IMR-90 (cell line): ENCODE results near the gene FER. TPM values are rescaled to one million over a fixed set of nuclear protein-coding genes. Genes with fewer than 3 reads are reported as not detected.

ENCODE experiments used
- ATAC-seq: fragments of 200-7000 bp; cut with Tn5 transposase; 2 replicates; pipeline ENCODE4 v1.9.1; 2020; ENCODE audit warnings: low read depth, mild to moderate bottlenecking, moderate library complexity
- BruUV-seq: library from RNA; stranded (reverse); fragments of 400-500 nt; replicated peaks from 2 replicates; lab custom pipeline; 2021; lab: Mats Ljungman, UMichigan
- CTCF ChIA-PET: fragments of 300-600 bp; formaldehyde crosslinking; extraction: SDS; loops from one replicate; lab custom pipeline; 2021; ENCODE audit warnings: antibody characterized with exemption; lab: Yijun Ruan, JAX
- POLR2A ChIA-PET: fragments of 300-600 bp; sonication (Branson Sonifier 250); formaldehyde crosslinking; loops from one replicate; lab custom pipeline; 2022; ENCODE audit warnings: antibody characterized with exemption; ENCODE audit not compliant: unreplicated experiment; lab: Charles Lee
- DNase-seq: peaks from one replicate; pipeline ENCODE4 v3.0.0; 2013
- H2AFZ ChIP-seq: replicated peaks from 2 replicates; pipeline ENCODE3; 2013; ENCODE audit warnings: low read length, mild to moderate bottlenecking; ENCODE audit not compliant: poor library complexity
- H2AK5ac ChIP-seq: 2 replicates; pipeline ENCODE4 v1.6.1; 2013; ENCODE audit warnings: low read depth, low read length, inconsistent platforms
- H2AK9ac ChIP-seq: replicated peaks from 2 replicates; pipeline ENCODE3; 2013; ENCODE audit warnings: mild to moderate bottlenecking, low read depth, low read length, moderate library complexity; ENCODE audit not compliant: poor library complexity
- H2BK120ac ChIP-seq: 2 replicates; pipeline ENCODE4 v1.6.1; 2013; ENCODE audit warnings: low read depth, low read length, inconsistent platforms
- H2BK15ac ChIP-seq: 3 replicates; pipeline ENCODE4 v1.6.1; 2013; ENCODE audit warnings: low read depth, low read length, inconsistent platforms
- H2BK20ac ChIP-seq: 2 replicates; pipeline ENCODE4 v1.6.1; 2013; ENCODE audit warnings: low read depth, mild to moderate bottlenecking, inconsistent platforms, low read length, moderate library complexity
- H2BK5ac ChIP-seq: 2 replicates; pipeline ENCODE4 v1.6.1; 2013; ENCODE audit warnings: mild to moderate bottlenecking, low read depth, low read length, inconsistent platforms; ENCODE audit not compliant: poor library complexity, severe bottlenecking
- H3K14ac ChIP-seq: replicated peaks from 2 replicates; pipeline ENCODE4 v1.6.1; 2013; ENCODE audit warnings: low read depth, low read length, inconsistent platforms
- H3K18ac ChIP-seq: 2 replicates; pipeline ENCODE4 v1.6.1; 2013; ENCODE audit warnings: low read depth, low read length, control low read depth
- H3K23ac ChIP-seq: 2 replicates; pipeline ENCODE4 v1.6.1; 2013; ENCODE audit warnings: low read depth, low read length, inconsistent platforms
- H3K27ac ChIP-seq: 2 replicates; pipeline ENCODE4 v1.5.1; 2013; ENCODE audit warnings: mild to moderate bottlenecking, control low read depth, low read length; ENCODE audit not compliant: insufficient read depth
- H3K27me3 ChIP-seq: 2 replicates; pipeline ENCODE4 v1.6.1; 2013; ENCODE audit warnings: low read length; ENCODE audit not compliant: control insufficient read depth, insufficient read depth
- H3K36me3 ChIP-seq: 2 replicates; pipeline ENCODE4 v1.6.1; 2013; ENCODE audit warnings: low read length, mixed read lengths; ENCODE audit not compliant: control insufficient read depth, insufficient read depth
- H3K4ac ChIP-seq: 2 replicates; pipeline ENCODE4 v1.6.1; 2013; ENCODE audit warnings: low read depth, low read length, inconsistent platforms
- H3K4me1 ChIP-seq: 2 replicates; pipeline ENCODE4 v1.6.1; 2013; ENCODE audit warnings: low read length, mixed read lengths; ENCODE audit not compliant: control insufficient read depth, insufficient read depth
- H3K4me2 ChIP-seq: 2 replicates; pipeline ENCODE4 v1.6.1; 2013; ENCODE audit warnings: low read depth, mild to moderate bottlenecking, control low read depth, low read length, moderate library complexity
- H3K4me3 ChIP-seq: 2 replicates; pipeline ENCODE4 v1.5.1; 2013; ENCODE audit warnings: low read depth, mild to moderate bottlenecking, control low read depth, low read length, moderate library complexity; ENCODE audit not compliant: insufficient read depth
- H3K56ac ChIP-seq: 2 replicates; pipeline ENCODE4 v1.6.1; 2013; ENCODE audit warnings: low read length, inconsistent platforms; ENCODE audit not compliant: insufficient read depth; ENCODE audit errors: extremely low read depth
- H3K79me1 ChIP-seq, 2 experiments: 2 replicates each; pipeline ENCODE4 v1.6.1; 2013; ENCODE audit warnings: low read length in 2 of 2, inconsistent platforms in 1 of 2, low read depth in 1 of 2
- H3K9ac ChIP-seq: 2 replicates; pipeline ENCODE4 v1.6.1; 2013; ENCODE audit warnings: low read depth, low read length, control low read depth
- H3K9me1 ChIP-seq: 2 replicates; pipeline ENCODE4 v1.6.1; 2013; ENCODE audit warnings: low read length, inconsistent platforms; ENCODE audit not compliant: insufficient read depth
- H3K9me3 ChIP-seq: 2 replicates; pipeline ENCODE4 v1.6.1; 2013; ENCODE audit warnings: low read length; ENCODE audit not compliant: control insufficient read depth, insufficient read depth
- H4K20me1 ChIP-seq: 2 replicates; pipeline ENCODE4 v1.6.1; 2013; ENCODE audit warnings: low read length, inconsistent platforms; ENCODE audit not compliant: insufficient read depth
- H4K5ac ChIP-seq: 2 replicates; pipeline ENCODE4 v1.6.1; 2013; ENCODE audit warnings: mild to moderate bottlenecking, low read depth, low read length, control low read depth
- H4K8ac ChIP-seq, 2 experiments: 2 replicates each; pipeline ENCODE4 v1.6.1; 2013; ENCODE audit warnings: low read depth in 2 of 2, low read length in 2 of 2, control low read depth in 1 of 2, inconsistent platforms in 1 of 2
- H4K91ac ChIP-seq: 2 replicates; pipeline ENCODE4 v1.6.1; 2013; ENCODE audit warnings: low read depth, low read length, inconsistent platforms; ENCODE audit not compliant: insufficient read depth
- BHLHE40 ChIP-seq: fragments of 150-350 bp; IDR thresholded peaks from 2 replicates; pipeline ENCODE4 v1.6.1; 2016; ENCODE audit warnings: mild to moderate bottlenecking, low read depth, low read length
- CEBPB ChIP-seq: IDR thresholded peaks from 2 replicates; pipeline ENCODE4 v1.6.1; 2012; ENCODE audit warnings: low read depth, low read length, improper control_type of control experiment
- CHD1 ChIP-seq: IDR thresholded peaks from 2 replicates; pipeline ENCODE4 v1.6.1; 2012; ENCODE audit warnings: low read depth, low read length, improper control_type of control experiment
- CTCF ChIP-seq: conservative IDR thresholded peaks from 2 replicates; pipeline ENCODE4 v1.5.1; 2012; ENCODE audit warnings: mild to moderate bottlenecking, low read depth, low read length, improper control_type of control experiment
- FOS ChIP-seq: fragments of 150-350 bp; IDR thresholded peaks from 2 replicates; pipeline ENCODE4 v1.6.1; 2016; ENCODE audit warnings: low read depth, low read length
- MAFK ChIP-seq: IDR thresholded peaks from 2 replicates; pipeline ENCODE4 v1.6.1; 2012; ENCODE audit warnings: low read depth, low read length, improper control_type of control experiment
- MAZ ChIP-seq: IDR thresholded peaks from 2 replicates; pipeline ENCODE4 v1.6.1; 2012; ENCODE audit warnings: low read depth, mild to moderate bottlenecking, low read length, improper control_type of control experiment, moderate library complexity, borderline replicate concordance
- MXI1 ChIP-seq: IDR thresholded peaks from 2 replicates; pipeline ENCODE4 v1.6.1; 2012; ENCODE audit warnings: low read depth, mild to moderate bottlenecking, low read length, moderate library complexity, borderline replicate concordance
- NFE2L2 ChIP-seq: fragments of 150-350 bp; IDR thresholded peaks from 2 replicates; pipeline ENCODE4 v1.6.1; 2016; ENCODE audit warnings: low read depth, mild to moderate bottlenecking, low read length
- POLR2A ChIP-seq: IDR thresholded peaks from 2 replicates; pipeline ENCODE4 v1.6.1; 2012; ENCODE audit warnings: mild to moderate bottlenecking, low read depth, low read length
- RAD21 ChIP-seq: IDR thresholded peaks from 2 replicates; pipeline ENCODE4 v1.6.1; 2012; ENCODE audit warnings: low read length, improper control_type of control experiment
- RCOR1 ChIP-seq: IDR thresholded peaks from 2 replicates; pipeline ENCODE4 v1.6.1; 2012; ENCODE audit warnings: mild to moderate bottlenecking, low read length, improper control_type of control experiment; ENCODE audit not compliant: insufficient replicate concordance
- RFX5 ChIP-seq: IDR thresholded peaks from 2 replicates; pipeline ENCODE4 v1.8.0; 2012; ENCODE audit warnings: low read depth, mild to moderate bottlenecking, low read length, moderate library complexity
- SMC3 ChIP-seq: fragments of 150-350 bp; IDR thresholded peaks from 2 replicates; pipeline ENCODE4 v1.6.1; 2016; ENCODE audit warnings: low read depth, mild to moderate bottlenecking, antibody characterized with exemption, low read length, moderate library complexity
- WGBS, 2 experiments: methylation state at CpG; one replicate each; pipeline versions ENCODE4 v1.1.5 to v1.1.7; 2013; ENCODE audit warnings: missing lambda C conversion rate in 2 of 2; ENCODE audit not compliant: insufficient read length in 1 of 2; ENCODE audit errors: extremely low coverage in 2 of 2; 5-methylcytosine and 5-hydroxymethylcytosine counted together
- dilution Hi-C: fragments of 300-500 bp; cut with HindIII; formaldehyde crosslinking; loops from one replicate; pipeline ENCODE4 v1.14.3; 2018; ENCODE audit warnings: low sequenced_read_pairs; ENCODE audit not compliant: unreplicated experiment
- in situ Hi-C: fragments of 300-500 bp; cut with MboI; formaldehyde crosslinking; loops from 3 replicates; pipeline ENCODE4 v1.14.3; 2019; ENCODE audit warnings: low sequenced_read_pairs, inconsistent platforms, mixed read lengths
- intact Hi-C: fragments of 100-400 bp; cut with micrococcal nuclease; formaldehyde crosslinking; loops from 2 replicates; pipeline ENCODE4 v1.10.0; 2022
- polyA plus RNA-seq, 3 experiments: library from polyadenylated mRNA; depleted of rRNA; stranded (reverse); fragments of >200 nt; gene quantifications; 2 replicates each; pipeline ENCODE4 v1.2.3, GENCODE V29; 2012; ENCODE audit warnings: low replicate concordance in 1 of 3
- total RNA-seq: library from RNA; depleted of rRNA; stranded (reverse); fragments of >200 nt; gene quantifications from 2 replicates; pipeline ENCODE4 v1.2.3, GENCODE V29; 2012
- TF ChIP-seq, protein P1 (sequence below): fragments of 150-350 bp; IDR thresholded peaks from 2 replicates; pipeline ENCODE4 v1.6.1; 2016; ENCODE audit warnings: low read depth, mild to moderate bottlenecking, low read length, moderate library complexity, borderline replicate concordance
- TF ChIP-seq, protein P2 (sequence below): fragments of 150-350 bp; IDR thresholded peaks from 2 replicates; pipeline ENCODE4 v1.6.1; 2017; ENCODE audit warnings: mild to moderate bottlenecking, antibody characterized with exemption, low read length, low read depth

Gene FER
- total and polyA plus RNA-seq, 2 of the 4 experiments (the other 2 are of a cell fraction) = 3.5 to 32.4 TPM

GRCh38 chr5:109034306-109034705 is 286.6 kb downstream of the FER start:
- Histone ChIP-seq H3K4me3 (no peak overlapping the region), H2AFZ (no peak overlapping the region), H2AK5ac (no peak overlapping the region), H3K27ac (no peak overlapping the region), H3K9ac (no peak overlapping the region), H3K23ac (no peak overlapping the region), H2AK9ac (no peak overlapping the region), H3K4me1 (no peaks in the 10 kb centered on the region), H3K9me3 (no peaks in the 10 kb centered on the region), H3K36me3 (no peaks in the 10 kb centered on the region), H4K5ac (no peak overlapping the region), H4K20me1 (no peaks in the 10 kb centered on the region), H3K56ac (no peak overlapping the region), H2BK5ac (no peak overlapping the region), H3K14ac (no peak overlapping the region), H3K9me1 (no peaks in the 10 kb centered on the region), H2BK20ac (no peak overlapping the region), H4K91ac (no peak overlapping the region), H3K79me1 (peaks cover 2 to 7% of the 10 kb centered on the region in 2 experiments; a peak in 2 of 4 replicates), H3K4me2 (no peak overlapping the region), H3K4ac (no peak overlapping the region), H2BK15ac (no peak overlapping the region), H4K8ac (no peak overlapping the region), H3K18ac (no peak overlapping the region), H3K27me3 (no peaks in the 10 kb centered on the region), H2BK120ac (no peak overlapping the region)
- TF ChIP-seq CHD1 = no peak
- TF ChIP-seq CTCF = no peak
- TF ChIP-seq RCOR1 = no peak
- no peak for TF ChIP-seq MXI1
- TF ChIP-seq, protein P1, sequence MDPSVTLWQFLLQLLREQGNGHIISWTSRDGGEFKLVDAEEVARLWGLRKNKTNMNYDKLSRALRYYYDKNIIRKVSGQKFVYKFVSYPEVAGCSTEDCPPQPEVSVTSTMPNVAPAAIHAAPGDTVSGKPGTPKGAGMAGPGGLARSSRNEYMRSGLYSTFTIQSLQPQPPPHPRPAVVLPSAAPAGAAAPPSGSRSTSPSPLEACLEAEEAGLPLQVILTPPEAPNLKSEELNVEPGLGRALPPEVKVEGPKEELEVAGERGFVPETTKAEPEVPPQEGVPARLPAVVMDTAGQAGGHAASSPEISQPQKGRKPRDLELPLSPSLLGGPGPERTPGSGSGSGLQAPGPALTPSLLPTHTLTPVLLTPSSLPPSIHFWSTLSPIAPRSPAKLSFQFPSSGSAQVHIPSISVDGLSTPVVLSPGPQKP = no peak
- TF ChIP-seq, protein P2, sequence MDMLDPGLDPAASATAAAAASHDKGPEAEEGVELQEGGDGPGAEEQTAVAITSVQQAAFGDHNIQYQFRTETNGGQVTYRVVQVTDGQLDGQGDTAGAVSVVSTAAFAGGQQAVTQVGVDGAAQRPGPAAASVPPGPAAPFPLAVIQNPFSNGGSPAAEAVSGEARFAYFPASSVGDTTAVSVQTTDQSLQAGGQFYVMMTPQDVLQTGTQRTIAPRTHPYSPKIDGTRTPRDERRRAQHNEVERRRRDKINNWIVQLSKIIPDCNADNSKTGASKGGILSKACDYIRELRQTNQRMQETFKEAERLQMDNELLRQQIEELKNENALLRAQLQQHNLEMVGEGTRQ = no peak
- no peak for TF ChIP-seq MAFK
- no peak for TF ChIP-seq FOS
- TF ChIP-seq MAZ = no peak
- no peak for TF ChIP-seq SMC3
- no peak for TF ChIP-seq NFE2L2
- TF ChIP-seq RFX5 = no peak
- TF ChIP-seq BHLHE40 = no peak
- no peak for TF ChIP-seq CEBPB
- TF ChIP-seq RAD21 = no peak
- no peak for TF ChIP-seq POLR2A
- no peak for DNase-seq
- WGBS, 2 experiments = no CpG with 5 or more reads among the region's 1 CpG
- ChIA-PET POLR2A (no interaction called here), CTCF (no interaction called here)
- dilution Hi-C loops = no loop called here
- ATAC-seq = no peak
- intact Hi-C loops = no loop called here
- in situ Hi-C loops = no loop called here
- no TSS peak for BruUV-seq
